Liver (tissue), 3 donors: ENCODE measurements around the gene MCF2L2.

Experiments used
- ATF3 ChIP-seq: IDR thresholded peaks from 2 replicates; pipeline ENCODE4 v1.6.1; 2016; ENCODE audit warnings: antibody characterized with exemption
- CTCF ChIP-seq: fragments of 150-350 bp; IDR thresholded peaks from 2 replicates; pipeline ENCODE4 v1.5.1; 2017; ENCODE audit warnings: improper control_type of control experiment, low read depth, low read length; ENCODE audit not compliant: missing input control
- FOXA1 ChIP-seq: IDR thresholded peaks from 2 replicates; pipeline ENCODE4 v1.6.1; 2016; ENCODE audit warnings: antibody characterized with exemption
- HNF4G ChIP-seq: IDR thresholded peaks from 2 replicates; pipeline ENCODE4 v1.6.1; 2016; ENCODE audit warnings: antibody characterized with exemption
- RAD21 ChIP-seq, 2 donors: IDR thresholded peaks; 2 replicates each; pipeline ENCODE4 v1.6.1; 2016; ENCODE audit warnings: antibody characterized with exemption in 2 of 2, mild to moderate bottlenecking in 2 of 2
- REST ChIP-seq: IDR thresholded peaks from 2 replicates; pipeline ENCODE4 v1.6.1; 2016; ENCODE audit warnings: antibody characterized with exemption, mild to moderate bottlenecking
- RXRA ChIP-seq, 2 donors: IDR thresholded peaks; 2 replicates each; pipeline ENCODE4 v1.6.1; 2017 to 2018; ENCODE audit warnings: antibody characterized with exemption in 2 of 2, mild to moderate bottlenecking in 1 of 2
- SP1 ChIP-seq: IDR thresholded peaks from 2 replicates; pipeline ENCODE4 v1.6.1; 2018; ENCODE audit warnings: antibody characterized with exemption, mild to moderate bottlenecking
- TAF1 ChIP-seq: conservative IDR thresholded peaks from 2 replicates; pipeline ENCODE4 v1.6.1; 2016; ENCODE audit warnings: antibody characterized with exemption, mild to moderate bottlenecking
- YY1 ChIP-seq: IDR thresholded peaks from 2 replicates; pipeline ENCODE4 v1.6.1; 2016; ENCODE audit warnings: antibody characterized with exemption, mild to moderate bottlenecking
- TF ChIP-seq, protein P1 (sequence below): IDR thresholded peaks from 2 replicates; pipeline ENCODE4 v1.6.1; 2016; ENCODE audit warnings: antibody characterized with exemption
- donor health status: healthy.
- donor health status: healthy.

DNA sequence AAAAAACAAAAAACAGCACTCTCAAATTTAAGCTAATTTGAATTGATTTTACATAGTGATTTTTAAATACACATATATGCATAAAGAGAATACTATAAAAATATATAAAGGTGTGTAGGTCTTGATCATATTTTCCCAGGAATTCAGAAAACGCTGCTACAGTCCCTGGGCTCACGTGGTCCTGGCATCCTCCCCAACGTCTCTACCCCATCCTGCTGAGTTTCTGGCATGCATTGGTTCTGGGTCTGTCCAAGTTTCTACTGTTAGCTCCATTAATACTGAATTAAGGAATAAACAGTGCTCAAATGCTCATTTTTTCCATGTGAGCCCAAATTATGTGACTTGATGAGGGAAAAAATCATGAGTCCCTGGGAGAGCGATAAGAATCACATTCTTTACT is 233.2 kb downstream of the MCF2L2 start:
- TF ChIP-seq RAD21 (IDR thresholded peaks at IDR 0.05) (no peak), CTCF (no peak), FOXA1 (no peak), TAF1 (no peak), REST (no peak), SP1 (no peak), RXRA (IDR thresholded peaks at IDR 0.05) (no peak), ATF3 (no peak), HNF4G (no peak), YY1 (no peak)
- TF ChIP-seq, protein P1, sequence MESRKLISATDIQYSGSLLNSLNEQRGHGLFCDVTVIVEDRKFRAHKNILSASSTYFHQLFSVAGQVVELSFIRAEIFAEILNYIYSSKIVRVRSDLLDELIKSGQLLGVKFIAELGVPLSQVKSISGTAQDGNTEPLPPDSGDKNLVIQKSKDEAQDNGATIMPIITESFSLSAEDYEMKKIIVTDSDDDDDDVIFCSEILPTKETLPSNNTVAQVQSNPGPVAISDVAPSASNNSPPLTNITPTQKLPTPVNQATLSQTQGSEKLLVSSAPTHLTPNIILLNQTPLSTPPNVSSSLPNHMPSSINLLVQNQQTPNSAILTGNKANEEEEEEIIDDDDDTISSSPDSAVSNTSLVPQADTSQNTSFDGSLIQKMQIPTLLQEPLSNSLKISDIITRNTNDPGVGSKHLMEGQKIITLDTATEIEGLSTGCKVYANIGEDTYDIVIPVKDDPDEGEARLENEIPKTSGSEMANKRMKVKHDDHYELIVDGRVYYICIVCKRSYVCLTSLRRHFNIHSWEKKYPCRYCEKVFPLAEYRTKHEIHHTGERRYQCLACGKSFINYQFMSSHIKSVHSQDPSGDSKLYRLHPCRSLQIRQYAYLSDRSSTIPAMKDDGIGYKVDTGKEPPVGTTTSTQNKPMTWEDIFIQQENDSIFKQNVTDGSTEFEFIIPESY, result no peak
